Caco-2 (cell line): ENCODE results near the gene CPA3. TPM values are rescaled to one million over a fixed set of nuclear protein-coding genes. Genes with fewer than 3 reads are reported as not detected.

Source experiments
- BruUV-seq: library from RNA; stranded (reverse); fragments of 400-500 nt; replicated peaks from 2 replicates; lab custom pipeline; 2021; lab: Mats Ljungman, UMichigan
- CTCF ChIA-PET: fragments of 300-600 bp; sonication (Branson Sonifier 250); formaldehyde crosslinking; loops from one replicate; lab custom pipeline; 2022; ENCODE audit warnings: antibody characterized with exemption; lab: Charles Lee
- POLR2A ChIA-PET: fragments of 300-600 bp; sonication (Branson Sonifier 250); formaldehyde crosslinking; loops from one replicate; lab custom pipeline; 2022; ENCODE audit warnings: antibody characterized with exemption; lab: Charles Lee
- DNase-seq, 2 experiments: peaks; one replicate each; pipeline versions ENCODE4 v3.0.0 to v3.0.0-alpha.2; 2020 to 2022
- H3K27me3 ChIP-seq: replicated peaks from 2 replicates; pipeline ENCODE4 v1.6.0; 2011; ENCODE audit warnings: low read length; ENCODE audit not compliant: control insufficient read depth, insufficient read depth
- H3K36me3 ChIP-seq: 2 replicates; pipeline ENCODE4 v1.5.1; 2011; ENCODE audit warnings: low read length; ENCODE audit not compliant: control insufficient read depth, insufficient read depth
- H3K4me1 ChIP-seq: fragments of 250-450 bp; sonication (Bioruptor Pico); 2 replicates; pipeline ENCODE4 v1.5.1; 2020; ENCODE audit warnings: mild to moderate bottlenecking
- H3K4me3 ChIP-seq: 2 replicates; pipeline ENCODE4 v1.5.1; 2011; ENCODE audit warnings: low read depth, mild to moderate bottlenecking, control low read depth, low read length
- H3K9me3 ChIP-seq: fragments of 250-450 bp; sonication (Bioruptor Pico); 2 replicates; pipeline ENCODE4 v1.5.1; 2020; ENCODE audit warnings: mild to moderate bottlenecking, moderate library complexity
- H3K27ac Mint-ChIP-seq: one replicate; pipeline ENCODE4 v1.8.0; 2022; ENCODE audit warnings: mixed read lengths; ENCODE audit not compliant: unreplicated experiment
- H3K27me3 Mint-ChIP-seq: one replicate; pipeline ENCODE4 v1.8.0; 2022; ENCODE audit warnings: mixed read lengths; ENCODE audit not compliant: insufficient read depth, unreplicated experiment
- H3K36me3 Mint-ChIP-seq: one replicate; pipeline ENCODE4 v1.8.0; 2022; ENCODE audit warnings: mild to moderate bottlenecking, mixed read lengths; ENCODE audit not compliant: insufficient read depth, unreplicated experiment
- H3K4me1 Mint-ChIP-seq: one replicate; pipeline ENCODE4 v1.8.0; 2022; ENCODE audit warnings: low read depth, mixed read lengths; ENCODE audit not compliant: unreplicated experiment
- H3K4me3 Mint-ChIP-seq: one replicate; pipeline ENCODE4 v1.8.0; 2022; ENCODE audit warnings: mild to moderate bottlenecking, moderate library complexity, mixed read lengths; ENCODE audit not compliant: unreplicated experiment
- H3K9me3 Mint-ChIP-seq: one replicate; pipeline ENCODE4 v1.8.0; 2022; ENCODE audit warnings: mixed read lengths; ENCODE audit not compliant: unreplicated experiment
- CTCF ChIP-seq, 2 experiments: fragments of 200-600 bp in 1 of 2; IDR thresholded peaks; 1 replicate in 1 of 2; 2 replicates in 1 of 2; pipeline versions ENCODE4 v1.5.1 to v1.8.0; 2011 to 2022; ENCODE audit warnings: antibody characterized with exemption in 1 of 2, control low read depth in 1 of 2, inconsistent platforms in 1 of 2, low read depth in 1 of 2, low read length in 1 of 2, mild to moderate bottlenecking in 1 of 2, moderate library complexity in 1 of 2; ENCODE audit not compliant: insufficient read depth in 1 of 2, severe bottlenecking in 1 of 2, unreplicated experiment in 1 of 2
- intact Hi-C: fragments of 100-400 bp; cut with micrococcal nuclease; formaldehyde crosslinking; loops from one replicate; pipeline ENCODE4 v1.10.0; 2022; ENCODE audit not compliant: unreplicated experiment
- total RNA-seq: library from RNA; stranded (reverse); gene quantifications from 2 replicates; pipeline ENCODE4 v1.2.3, GENCODE V29; 2022

Gene CPA3
- total RNA-seq, 1 experiment from 2014 or later, result not detected

- H3K27me3 Mint-ChIP-seq, result peaks cover 6% of the 10 kb centered on the region
- no peaks in the 10 kb centered on the region for H3K36me3 ChIP-seq
These were observed 19.2 kb downstream of the CPA3 start for GRCh38 chr3:148884261-148884660.

GRCh38 chr3:148889828-148890227, 24.7 kb downstream of the CPA3 start:
- Mint-ChIP-seq H3K36me3 (no peaks in the 10 kb centered on the region), H3K27me3 (peaks cover 10% of the 10 kb centered on the region), H3K9me3 (no peaks in the 10 kb centered on the region), H3K27ac (no peak overlapping the region), H3K4me1 (no peaks in the 10 kb centered on the region), H3K4me3 (no peak overlapping the region)
- no peak overlapping the region for H3K4me3 ChIP-seq
- intact Hi-C loops, result loop anchor here (2.0 kb wide), 1 partner anchor 15 kb away; no protein-coding TSS in a partner anchor
- H3K4me1 ChIP-seq, result no peaks in the 10 kb centered on the region
- no peaks in the 10 kb centered on the region for H3K36me3 ChIP-seq
- no peak for DNase-seq
- CTCF ChIA-PET, result interaction anchor here (0.7 kb wide), 3 partner anchors 10 to 163 kb away, joined by 3 to 6 read pairs (median 6); no protein-coding TSS in a partner anchor
- TF ChIP-seq CTCF (IDR thresholded peaks at IDR 0.05; ENCODE audit: insufficient read depth in 1 of 2, low read depth in 1 of 2, low read length in 1 of 2, severe bottlenecking in 1 of 2, unreplicated experiment in 1 of 2), result no peak
- no peaks in the 10 kb centered on the region for H3K9me3 ChIP-seq
- BruUV-seq, result no TSS peak
- H3K27me3 ChIP-seq, result no peaks in the 10 kb centered on the region
- POLR2A ChIA-PET, result no interaction called here

More at GRCh38 chr3:148884261-148884660, 19.2 kb downstream of the CPA3 start:
- Mint-ChIP-seq H3K27ac (no peak overlapping the region), H3K36me3 (no peaks in the 10 kb centered on the region), H3K9me3 (no peaks in the 10 kb centered on the region), H3K4me3 (no peak overlapping the region), H3K4me1 (no peaks in the 10 kb centered on the region)
- BruUV-seq, result no TSS peak
- no peak for DNase-seq
- no peak overlapping the region for H3K4me3 ChIP-seq
- intact Hi-C loops, result no loop called here
- no peaks in the 10 kb centered on the region for H3K9me3 ChIP-seq
- no peaks in the 10 kb centered on the region for H3K4me1 ChIP-seq
- CTCF ChIA-PET, result no interaction called here
- no peak for TF ChIP-seq CTCF (IDR thresholded peaks at IDR 0.05; ENCODE audit: insufficient read depth in 1 of 2, low read depth in 1 of 2, low read length in 1 of 2, severe bottlenecking in 1 of 2, unreplicated experiment in 1 of 2)
- POLR2A ChIA-PET, result no interaction called here
- no peaks in the 10 kb centered on the region for H3K27me3 ChIP-seq

- TF ChIP-seq CTCF (IDR thresholded peaks at IDR 0.05; ENCODE audit: insufficient read depth in 1 of 2, low read depth in 1 of 2, low read length in 1 of 2, severe bottlenecking in 1 of 2, unreplicated experiment in 1 of 2), result no peak
- H3K27me3 ChIP-seq, result no peaks in the 10 kb centered on the region
- BruUV-seq, result no TSS peak
- no peak for DNase-seq
- no peaks in the 10 kb centered on the region for H3K36me3 Mint-ChIP-seq
- ChIA-PET POLR2A (no interaction called here), CTCF (no interaction called here)
- H3K36me3 ChIP-seq, result no peaks in the 10 kb centered on the region
- no peak overlapping the region for H3K4me3 Mint-ChIP-seq
- no peak overlapping the region for H3K27ac Mint-ChIP-seq
- no peaks in the 10 kb centered on the region for H3K4me1 Mint-ChIP-seq
- no peaks in the 10 kb centered on the region for H3K9me3 ChIP-seq
- no peak overlapping the region for H3K4me3 ChIP-seq
- intact Hi-C loops, result no loop called here
- peaks cover 18% of the 10 kb centered on the region for H3K27me3 Mint-ChIP-seq
- no peaks in the 10 kb centered on the region for H3K4me1 ChIP-seq
- H3K9me3 Mint-ChIP-seq, result no peaks in the 10 kb centered on the region
These were observed 31.0 kb downstream of the CPA3 start for GRCh38 chr3:148896062-148896461.
